NCI-H2227 treated with DMSO at 0.1 percent for 48 hours (cell line): Measurements from ENCODE around the gene CATSPER1.
A peak's percentile ranks its signal among the peaks of the same experiment; 100 is the strongest.
"Not testable (repeated sequence)": the region's sequence is repeated elsewhere in the genome, so short reads cannot be mapped to it uniquely, and the experiment has no call there.

Experiments
- DNase-seq: peaks from one replicate; lab custom pipeline; 2025; lab: John Stamatoyannopoulos, UW

The CATSPER1 gene

GRCh38 chr11:66051766-66052663 is 25.7 kb upstream of the CATSPER1 start, which contains the start of gene SF3B2:
TSS of gene SF3B2 (plus strand) at chr11:66052364. CDS start at chr11:66052385, 21 bp downstream.
- peak; percentile 98 for DNase-seq

GRCh38 chr11:66051371-66051765 is 25.1 kb upstream of the CATSPER1 start:
- no peak for DNase-seq

GRCh38 chr11:66050581-66051231 is 24.4 kb upstream of the CATSPER1 start:
- DNase-seq, result no peak

GRCh38 chr11:66048547-66049323 is 22.5 kb upstream of the CATSPER1 start, which contains the start of gene GAL3ST3:
TSS of gene GAL3ST3 (minus strand) at chr11:66049161. CDS start at chr11:66045415, 3,746 bp downstream.
- DNase-seq, result peak; percentile 26

GRCh38 chr11:66047541-66048365 is 21.5 kb upstream of the CATSPER1 start:
- DNase-seq, result no peak

GRCh38 chr11:66046901-66047300 is 20.6 kb upstream of the CATSPER1 start:
- DNase-seq, result no peak

- DNase-seq, result peak; percentile 9
Measured at GRCh38 chr11:66045177-66045639, 18.9 kb upstream of the CATSPER1 start.

- DNase-seq, result no peak
Measured at GRCh38 chr11:66044757-66045156, 18.5 kb upstream of the CATSPER1 start.

- no peak for DNase-seq
Measured at GRCh38 chr11:66042996-66043906, 17.0 kb upstream of the CATSPER1 start.

- DNase-seq, result no peak
Measured at GRCh38 chr11:66042227-66042995, 16.1 kb upstream of the CATSPER1 start.

GRCh38 chr11:66039765-66040164 is 13.5 kb upstream of the CATSPER1 start:
- DNase-seq, result no peak

GRCh38 chr11:66037327-66037726 is 11.0 kb upstream of the CATSPER1 start:
- DNase-seq, result no peak

- DNase-seq, result no peak
Measured at GRCh38 chr11:66036334-66036710, 10.0 kb upstream of the CATSPER1 start.

- DNase-seq, result no peak
Measured at GRCh38 chr11:66035653-66036333, 9.5 kb upstream of the CATSPER1 start.

- DNase-seq, result no peak
Measured at GRCh38 chr11:66032957-66033735, 6.9 kb upstream of the CATSPER1 start.

- DNase-seq, result not testable (repeated sequence)
Measured at GRCh38 chr11:66023186-66023440, 3.2 kb downstream of the CATSPER1 start.

GRCh38 chr11:66022401-66023185 is 3.7 kb downstream of the CATSPER1 start:
- DNase-seq, result peak; percentile 52
